SK-N-SH (cell line): Measurements from ENCODE around the gene MPC1.

Experiments
- CTCF ChIP-seq: fragments of 200-600 bp; sonication (generic); IDR thresholded peaks from 2 replicates; pipeline ENCODE4 v1.6.1; 2017; ENCODE audit warnings: antibody characterized with exemption, mild to moderate bottlenecking, moderate library complexity
- EZH2phosphoT487 ChIP-seq: fragments of 200-600 bp; sonication (generic); IDR thresholded peaks from 2 replicates; pipeline ENCODE4 v1.6.1; 2017; ENCODE audit warnings: low read depth, mixed run types, mild to moderate bottlenecking, antibody characterized with exemption, moderate library complexity, borderline replicate concordance
- FOXJ3 ChIP-seq: sonication (generic); formaldehyde crosslinking; IDR thresholded peaks from 2 replicates; pipeline ENCODE4 v1.5.1; 2020; ENCODE audit warnings: mild to moderate bottlenecking, missing genetic modification reagents
- PBX3 ChIP-seq: IDR thresholded peaks from 2 replicates; pipeline ENCODE4; 2012

- TF ChIP-seq EZH2phosphoT487, result no peak
- TF ChIP-seq CTCF, result no peak
- no peak for TF ChIP-seq FOXJ3 (CRISPR knock-in tag)
- no peak for TF ChIP-seq PBX3
Measured at GRCh38 chr6:166412156-166412910, 29.6 kb upstream of the MPC1 start.
